ENCODE measurements around the gene CABLES1.
"Not testable (repeated sequence)": the region's sequence is repeated elsewhere in the genome, so short reads cannot be mapped to it uniquely, and the experiment has no call there.

Gene CABLES1

GRCh38 chr18:23279931-23280330, 144.6 kb downstream of the CABLES1 start:
- ChIA-PET CTCF (no interaction called here), POLR2A (ENCODE audit: low non-redundant PET) (no interaction called here)
- peak overlapping the region; percentile 19; the same call in 1 of the 2 replicates for H3K27ac ChIP-seq
- DNase-seq (ENCODE audit: low spot score): no peak
- no peak for TF ChIP-seq CTCF (conservative IDR thresholded peaks at IDR 0.05; ENCODE audit: low read depth)

GRCh38 chr18:23280844-23281243, 145.6 kb downstream of the CABLES1 start:
- no peak overlapping the region for H3K27ac ChIP-seq
- CTCF ChIA-PET: interaction anchor here (0.7 kb wide), 1 partner anchor 40 kb away, joined by 3 read pairs; no protein-coding TSS in a partner anchor
- no peak for TF ChIP-seq CTCF (conservative IDR thresholded peaks at IDR 0.05; ENCODE audit: low read depth)
- no peak for DNase-seq (ENCODE audit: low spot score)
- POLR2A ChIA-PET (ENCODE audit: low non-redundant PET): no interaction called here

- DNase-seq (ENCODE audit: low spot score): peak; percentile 66
- H3K27ac ChIP-seq: peak overlapping the region; percentile 87
- ChIA-PET CTCF (interaction anchor here (0.7 kb wide), 2 partner anchors 41 to 150 kb away, joined by 3 read pairs; no protein-coding TSS in a partner anchor), POLR2A (ENCODE audit: low non-redundant PET) (no interaction called here)
- no peak for TF ChIP-seq CTCF (conservative IDR thresholded peaks at IDR 0.05; ENCODE audit: low read depth)
Observed at GRCh38 chr18:23281626-23282436, 146.5 kb downstream of the CABLES1 start.

- CTCF ChIA-PET: interaction anchor here (0.7 kb wide), 1 partner anchor 150 kb away, joined by 3 read pairs; no protein-coding TSS in a partner anchor
- H3K27ac ChIP-seq: peak overlapping the region; percentile 87
Observed at GRCh38 chr18:23282437-23282781, 147.1 kb downstream of the CABLES1 start.

GRCh38 chr18:23283916-23284430, 148.7 kb downstream of the CABLES1 start:
- no peak for TF ChIP-seq CTCF (conservative IDR thresholded peaks at IDR 0.05; ENCODE audit: low read depth)
- CTCF ChIA-PET: no interaction called here
- H3K27ac ChIP-seq: no peak overlapping the region
- peak; percentile 34 for DNase-seq (ENCODE audit: low spot score)
- POLR2A ChIA-PET (ENCODE audit: low non-redundant PET): no interaction called here

More at GRCh38 chr18:23282437-23282781, 147.1 kb downstream of the CABLES1 start:
- TF ChIP-seq CTCF (conservative IDR thresholded peaks at IDR 0.05; ENCODE audit: low read depth): no peak
- DNase-seq (ENCODE audit: low spot score): no peak
- POLR2A ChIA-PET (ENCODE audit: low non-redundant PET): no interaction called here

GRCh38 chr18:23284629-23285028, 149.3 kb downstream of the CABLES1 start:
- ChIA-PET POLR2A (ENCODE audit: low non-redundant PET) (no interaction called here), CTCF (no interaction called here)
- DNase-seq (ENCODE audit: low spot score): no peak
- no peak overlapping the region; the same call in 1 of the 2 replicates for H3K27ac ChIP-seq
- TF ChIP-seq CTCF (conservative IDR thresholded peaks at IDR 0.05; ENCODE audit: low read depth): no peak

- POLR2A ChIA-PET (ENCODE audit: low non-redundant PET); CTCF ChIA-PET; H3K27ac ChIP-seq; DNase-seq (ENCODE audit: low spot score): not testable (repeated sequence)
Observed at GRCh38 chr18:23285581-23285980, 150.3 kb downstream of the CABLES1 start.
